HepG2 (cell line): Measurements from ENCODE around the gene SLC35E4. TPM values are rescaled to one million over a fixed set of nuclear protein-coding genes. Genes with fewer than 3 reads are reported as not detected.
A peak's percentile ranks its signal among the peaks of the same experiment; 100 is the strongest.

Source experiments
- GATAD1 ChIP-seq: IDR thresholded peaks from 2 replicates; pipeline ENCODE4 v1.6.1; 2016; ENCODE audit warnings: missing genetic modification reagents, missing compliant biosample characterization
- HCFC1 ChIP-seq: fragments of 150-350 bp; IDR thresholded peaks from 2 replicates; pipeline ENCODE4 v1.6.1; 2014; ENCODE audit warnings: low read depth, low read length
- MTF2 ChIP-seq: sonication (generic); formaldehyde crosslinking; IDR thresholded peaks from 2 replicates; pipeline ENCODE4 v1.5.0; 2020; ENCODE audit warnings: missing genetic modification reagents, borderline replicate concordance
- PHF21A ChIP-seq: sonication (generic); formaldehyde crosslinking; IDR thresholded peaks from 2 replicates; pipeline ENCODE4 v1.5.0; 2020; ENCODE audit warnings: mild to moderate bottlenecking, missing genetic modification reagents
- RARG ChIP-seq: sonication (generic); formaldehyde crosslinking; IDR thresholded peaks from 2 replicates; pipeline ENCODE4 v1.4.0; 2020; ENCODE audit warnings: low read depth, mild to moderate bottlenecking, missing genetic modification reagents
- RCOR2 ChIP-seq: IDR thresholded peaks from 2 replicates; pipeline ENCODE4 v1.6.1; 2016; ENCODE audit warnings: missing biosample characterization, missing genetic modification reagents
- RNF2 ChIP-seq: fragments of 450-650 bp; conservative IDR thresholded peaks from 2 replicates; pipeline ENCODE4 v1.6.1; 2016; ENCODE audit warnings: low read depth
- TBL1XR1 ChIP-seq: fragments of 150-350 bp; IDR thresholded peaks from 2 replicates; pipeline ENCODE4 v1.6.1; 2014; ENCODE audit warnings: borderline replicate concordance, low read length; ENCODE audit not compliant: partially characterized antibody
- ZFP82 ChIP-seq: sonication (generic); formaldehyde crosslinking; IDR thresholded peaks from 2 replicates; pipeline ENCODE4 v1.5.1; 2020; ENCODE audit warnings: mild to moderate bottlenecking, missing genetic modification reagents, borderline replicate concordance
- ZNF3 ChIP-seq: IDR thresholded peaks from 2 replicates; pipeline ENCODE4 v1.7.0; 2017; ENCODE audit warnings: inconsistent platforms
- ZNF496 ChIP-seq: sonication (generic); formaldehyde crosslinking; IDR thresholded peaks from 2 replicates; pipeline ENCODE4 v1.8.1; 2023; ENCODE audit warnings: mild to moderate bottlenecking, moderate library complexity, missing genetic modification reagents; ENCODE audit not compliant: insufficient replicate concordance
- ZNF552 ChIP-seq: sonication (generic); formaldehyde crosslinking; IDR thresholded peaks from 2 replicates; pipeline ENCODE4 v1.9.0; 2022; ENCODE audit warnings: missing genetic modification reagents, mild to moderate bottlenecking, borderline replicate concordance
- ZNF567 ChIP-seq: sonication (generic); formaldehyde crosslinking; IDR thresholded peaks from 2 replicates; pipeline ENCODE4 v1.8.1; 2023; ENCODE audit warnings: mild to moderate bottlenecking, missing genetic modification reagents, borderline replicate concordance
- ZNF703 ChIP-seq: sonication (generic); formaldehyde crosslinking; IDR thresholded peaks from 2 replicates; pipeline ENCODE4 v1.5.1; 2020; ENCODE audit warnings: missing genetic modification reagents, mild to moderate bottlenecking, moderate library complexity, borderline replicate concordance
- ZNF780A ChIP-seq: sonication (generic); formaldehyde crosslinking; IDR thresholded peaks from 2 replicates; pipeline ENCODE4 v1.8.0; 2022; ENCODE audit warnings: mild to moderate bottlenecking, missing genetic modification reagents, moderate library complexity
- ZNF879 ChIP-seq: sonication (generic); formaldehyde crosslinking; IDR thresholded peaks from 2 replicates; pipeline ENCODE4 v1.8.1; 2023; ENCODE audit warnings: missing genetic modification reagents
- polyA plus RNA-seq, 8 experiments: library from polyadenylated mRNA; depleted of rRNA in 3 of 8; stranded (reverse) in 7 of 8; unstranded in 1 of 8; fragments of >200 nt; fragmentation: Illumina TruSeq in 4 of 8; extraction: Trizol in 4 of 8; gene quantifications; 2 replicates each; pipeline versions ENCODE4 v1.2.1 to v1.2.3, GENCODE V29; 2011 to 2016; ENCODE audit warnings: low read depth in 4 of 8, missing spikeins in 1 of 8, mixed read lengths in 1 of 8; ENCODE audit not compliant: insufficient read depth in 1 of 8
- total RNA-seq, 5 experiments: library from RNA; depleted of rRNA; stranded (reverse); fragments of >200 nt; fragmentation: Illumina TruSeq; extraction: Trizol; gene quantifications; 2 replicates each; pipeline ENCODE4 v1.2.3, GENCODE V29; 2016; ENCODE audit warnings: low read depth in 1 of 5
- TF ChIP-seq, protein P1 (sequence below): sonication (generic); formaldehyde crosslinking; IDR thresholded peaks from 2 replicates; pipeline ENCODE4; 2020; ENCODE audit warnings: missing genetic modification reagents, mild to moderate bottlenecking, borderline replicate concordance
- TF ChIP-seq, protein P2 (sequence below): sonication (generic); formaldehyde crosslinking; conservative IDR thresholded peaks from 2 replicates; pipeline ENCODE4 v1.4.0; 2020; ENCODE audit warnings: missing genetic modification reagents
- TF ChIP-seq, protein P3 (sequence below): sonication (generic); formaldehyde crosslinking; IDR thresholded peaks from 2 replicates; pipeline ENCODE4 v1.4.0; 2020; ENCODE audit warnings: mild to moderate bottlenecking, missing genetic modification reagents
- TF ChIP-seq, protein P4 (sequence below): sonication (generic); formaldehyde crosslinking; IDR thresholded peaks from 2 replicates; pipeline ENCODE4 v1.5.0; 2020; ENCODE audit warnings: mild to moderate bottlenecking, missing genetic modification reagents, moderate library complexity
- TF ChIP-seq, protein P5 (sequence below): sonication (generic); formaldehyde crosslinking; IDR thresholded peaks from 2 replicates; pipeline ENCODE4 v1.4.0; 2020; ENCODE audit warnings: mild to moderate bottlenecking, missing genetic modification reagents

Gene SLC35E4
- total and polyA plus RNA-seq, 2 of the 13 experiments (the other 11 are each of a cell fraction or from before 2014, with no cell fraction given) = 0.07 to 0.15 TPM

DNA sequence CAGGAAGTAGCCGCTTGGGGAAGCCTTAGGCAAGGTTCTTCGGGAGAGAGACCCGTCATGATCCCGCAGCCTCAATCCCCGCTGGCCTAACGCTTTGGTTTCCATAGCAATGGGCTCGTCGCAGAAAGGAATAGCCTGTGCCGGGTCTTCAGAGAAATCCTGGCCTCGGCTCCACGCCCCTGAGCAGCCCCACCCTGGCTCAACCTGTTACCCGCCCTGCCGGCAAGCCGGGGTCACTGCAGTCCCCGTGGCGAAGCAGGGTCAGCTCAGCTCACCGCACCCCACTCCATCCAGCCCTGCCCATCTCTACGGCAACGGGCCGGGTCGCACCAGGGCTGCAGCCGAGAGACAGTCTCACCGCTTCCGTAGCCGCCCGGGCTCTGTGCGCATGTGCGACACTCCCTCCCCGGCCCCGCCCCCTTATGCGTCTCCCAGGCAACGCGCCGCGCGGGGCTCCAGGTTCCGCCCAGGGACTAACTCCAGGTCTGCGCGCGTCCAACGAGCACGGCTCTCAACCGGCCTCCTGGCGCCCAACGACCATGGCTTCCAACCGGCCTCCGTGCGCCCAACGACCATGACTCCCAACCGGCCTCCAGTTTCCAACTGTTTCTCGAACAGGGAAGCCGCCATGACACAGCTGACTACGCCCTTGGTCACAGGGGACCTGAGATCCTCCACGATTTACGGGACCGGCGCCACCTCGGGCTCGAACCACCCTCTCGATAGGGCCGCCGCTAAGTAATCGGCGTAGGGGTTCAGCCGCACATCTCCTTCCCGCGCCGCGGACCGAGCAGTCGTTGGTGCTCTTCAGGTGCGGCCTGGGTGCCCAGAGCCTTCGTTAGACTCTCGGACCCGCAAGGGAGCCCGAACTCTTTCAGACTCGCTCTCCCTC is 32.2 kb downstream of the SLC35E4 start, which contains the start of gene DUSP18 (continued):
- TF ChIP-seq, protein P1, sequence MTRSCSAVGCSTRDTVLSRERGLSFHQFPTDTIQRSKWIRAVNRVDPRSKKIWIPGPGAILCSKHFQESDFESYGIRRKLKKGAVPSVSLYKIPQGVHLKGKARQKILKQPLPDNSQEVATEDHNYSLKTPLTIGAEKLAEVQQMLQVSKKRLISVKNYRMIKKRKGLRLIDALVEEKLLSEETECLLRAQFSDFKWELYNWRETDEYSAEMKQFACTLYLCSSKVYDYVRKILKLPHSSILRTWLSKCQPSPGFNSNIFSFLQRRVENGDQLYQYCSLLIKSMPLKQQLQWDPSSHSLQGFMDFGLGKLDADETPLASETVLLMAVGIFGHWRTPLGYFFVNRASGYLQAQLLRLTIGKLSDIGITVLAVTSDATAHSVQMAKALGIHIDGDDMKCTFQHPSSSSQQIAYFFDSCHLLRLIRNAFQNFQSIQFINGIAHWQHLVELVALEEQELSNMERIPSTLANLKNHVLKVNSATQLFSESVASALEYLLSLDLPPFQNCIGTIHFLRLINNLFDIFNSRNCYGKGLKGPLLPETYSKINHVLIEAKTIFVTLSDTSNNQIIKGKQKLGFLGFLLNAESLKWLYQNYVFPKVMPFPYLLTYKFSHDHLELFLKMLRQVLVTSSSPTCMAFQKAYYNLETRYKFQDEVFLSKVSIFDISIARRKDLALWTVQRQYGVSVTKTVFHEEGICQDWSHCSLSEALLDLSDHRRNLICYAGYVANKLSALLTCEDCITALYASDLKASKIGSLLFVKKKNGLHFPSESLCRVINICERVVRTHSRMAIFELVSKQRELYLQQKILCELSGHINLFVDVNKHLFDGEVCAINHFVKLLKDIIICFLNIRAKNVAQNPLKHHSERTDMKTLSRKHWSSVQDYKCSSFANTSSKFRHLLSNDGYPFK (CRISPR knock-in tag) = peak; percentile 38; the same call in 1 of the 2 replicates
- TF ChIP-seq GATAD1 (no peak), ZNF780A (CRISPR knock-in tag) (no peak), RNF2 (peak; percentile 91), ZNF567 (CRISPR knock-in tag) (no peak), MTF2 (CRISPR knock-in tag) (0 out of 2 replicates have a peak, but pooled peaks have one; percentile 71), ZNF496 (CRISPR knock-in tag) (no peak), ZFP82 (CRISPR knock-in tag) (no peak), ZNF879 (CRISPR knock-in tag) (0 out of 2 replicates have a peak, but pooled peaks have one; percentile 53), TBL1XR1 (no peak), ZNF703 (CRISPR knock-in tag) (no peak), RCOR2 (no peak), PHF21A (CRISPR knock-in tag) (0 out of 2 replicates have a peak, but pooled peaks have one; percentile 17), ZNF3 (CRISPR knock-in tag) (no peak), HCFC1 (no peak), RARG (CRISPR knock-in tag) (no peak), ZNF552 (CRISPR knock-in tag) (no peak)
- TF ChIP-seq, protein P2, sequence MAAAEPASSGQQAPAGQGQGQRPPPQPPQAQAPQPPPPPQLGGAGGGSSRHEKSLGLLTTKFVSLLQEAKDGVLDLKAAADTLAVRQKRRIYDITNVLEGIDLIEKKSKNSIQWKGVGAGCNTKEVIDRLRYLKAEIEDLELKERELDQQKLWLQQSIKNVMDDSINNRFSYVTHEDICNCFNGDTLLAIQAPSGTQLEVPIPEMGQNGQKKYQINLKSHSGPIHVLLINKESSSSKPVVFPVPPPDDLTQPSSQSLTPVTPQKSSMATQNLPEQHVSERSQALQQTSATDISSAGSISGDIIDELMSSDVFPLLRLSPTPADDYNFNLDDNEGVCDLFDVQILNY = no peak
- TF ChIP-seq, protein P3, sequence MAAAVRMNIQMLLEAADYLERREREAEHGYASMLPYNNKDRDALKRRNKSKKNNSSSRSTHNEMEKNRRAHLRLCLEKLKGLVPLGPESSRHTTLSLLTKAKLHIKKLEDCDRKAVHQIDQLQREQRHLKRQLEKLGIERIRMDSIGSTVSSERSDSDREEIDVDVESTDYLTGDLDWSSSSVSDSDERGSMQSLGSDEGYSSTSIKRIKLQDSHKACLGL (CRISPR knock-in tag) = 0 out of 2 replicates have a peak, but pooled peaks have one; percentile 31
- TF ChIP-seq, protein P4, sequence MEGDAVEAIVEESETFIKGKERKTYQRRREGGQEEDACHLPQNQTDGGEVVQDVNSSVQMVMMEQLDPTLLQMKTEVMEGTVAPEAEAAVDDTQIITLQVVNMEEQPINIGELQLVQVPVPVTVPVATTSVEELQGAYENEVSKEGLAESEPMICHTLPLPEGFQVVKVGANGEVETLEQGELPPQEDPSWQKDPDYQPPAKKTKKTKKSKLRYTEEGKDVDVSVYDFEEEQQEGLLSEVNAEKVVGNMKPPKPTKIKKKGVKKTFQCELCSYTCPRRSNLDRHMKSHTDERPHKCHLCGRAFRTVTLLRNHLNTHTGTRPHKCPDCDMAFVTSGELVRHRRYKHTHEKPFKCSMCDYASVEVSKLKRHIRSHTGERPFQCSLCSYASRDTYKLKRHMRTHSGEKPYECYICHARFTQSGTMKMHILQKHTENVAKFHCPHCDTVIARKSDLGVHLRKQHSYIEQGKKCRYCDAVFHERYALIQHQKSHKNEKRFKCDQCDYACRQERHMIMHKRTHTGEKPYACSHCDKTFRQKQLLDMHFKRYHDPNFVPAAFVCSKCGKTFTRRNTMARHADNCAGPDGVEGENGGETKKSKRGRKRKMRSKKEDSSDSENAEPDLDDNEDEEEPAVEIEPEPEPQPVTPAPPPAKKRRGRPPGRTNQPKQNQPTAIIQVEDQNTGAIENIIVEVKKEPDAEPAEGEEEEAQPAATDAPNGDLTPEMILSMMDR (CRISPR knock-in tag) = peak; percentile 52
- TF ChIP-seq, protein P5, sequence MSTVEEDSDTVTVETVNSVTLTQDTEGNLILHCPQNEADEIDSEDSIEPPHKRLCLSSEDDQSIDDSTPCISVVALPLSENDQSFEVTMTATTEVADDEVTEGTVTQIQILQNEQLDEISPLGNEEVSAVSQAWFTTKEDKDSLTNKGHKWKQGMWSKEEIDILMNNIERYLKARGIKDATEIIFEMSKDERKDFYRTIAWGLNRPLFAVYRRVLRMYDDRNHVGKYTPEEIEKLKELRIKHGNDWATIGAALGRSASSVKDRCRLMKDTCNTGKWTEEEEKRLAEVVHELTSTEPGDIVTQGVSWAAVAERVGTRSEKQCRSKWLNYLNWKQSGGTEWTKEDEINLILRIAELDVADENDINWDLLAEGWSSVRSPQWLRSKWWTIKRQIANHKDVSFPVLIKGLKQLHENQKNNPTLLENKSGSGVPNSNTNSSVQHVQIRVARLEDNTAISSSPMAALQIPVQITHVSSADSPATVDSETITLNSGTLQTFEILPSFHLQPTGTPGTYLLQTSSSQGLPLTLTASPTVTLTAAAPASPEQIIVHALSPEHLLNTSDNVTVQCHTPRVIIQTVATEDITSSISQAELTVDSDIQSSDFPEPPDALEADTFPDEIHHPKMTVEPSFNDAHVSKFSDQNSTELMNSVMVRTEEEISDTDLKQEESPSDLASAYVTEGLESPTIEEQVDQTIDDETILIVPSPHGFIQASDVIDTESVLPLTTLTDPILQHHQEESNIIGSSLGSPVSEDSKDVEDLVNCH = no peak
